ENCODE data around the gene OTOG. TPM values are rescaled to one million over a fixed set of nuclear protein-coding genes. Genes with fewer than 3 reads are reported as not detected.

OTOG gene
- total RNA-seq, 1 donor from 2014 or later, result 0.12 TPM

- no peak for DNase-seq (ENCODE audit: low spot score)
Measured at GRCh38 chr11:17561526-17561925, 14.5 kb downstream of the OTOG start.

GRCh38 chr11:17563231-17563646 lies 16.2 kb downstream of the OTOG start:
- no peak for DNase-seq (ENCODE audit: low spot score)

GRCh38 chr11:17563961-17564686 lies 17.1 kb downstream of the OTOG start:
- no peak for DNase-seq (ENCODE audit: low spot score)

- DNase-seq (ENCODE audit: low spot score), result no peak
Measured at GRCh38 chr11:17564687-17565042, 17.6 kb downstream of the OTOG start.

GRCh38 chr11:17568944-17569343 lies 21.9 kb downstream of the OTOG start:
- no peak for DNase-seq (ENCODE audit: low spot score)

- no peak for DNase-seq (ENCODE audit: low spot score)
Measured at GRCh38 chr11:17570034-17570433, 23.0 kb downstream of the OTOG start.

GRCh38 chr11:17571431-17572358 lies 24.6 kb downstream of the OTOG start:
- no peak for DNase-seq (ENCODE audit: low spot score)

- DNase-seq (ENCODE audit: low spot score), result no peak
Measured at GRCh38 chr11:17572359-17572690, 25.3 kb downstream of the OTOG start.

GRCh38 chr11:17572791-17573460 lies 25.9 kb downstream of the OTOG start:
- no peak for DNase-seq (ENCODE audit: low spot score)

- no peak for DNase-seq (ENCODE audit: low spot score)
Measured at GRCh38 chr11:17573526-17573925, 26.5 kb downstream of the OTOG start.

- no peak for DNase-seq (ENCODE audit: low spot score)
Measured at GRCh38 chr11:17574141-17575091, 27.4 kb downstream of the OTOG start.

GRCh38 chr11:17575431-17576425 lies 28.7 kb downstream of the OTOG start:
- no peak for DNase-seq (ENCODE audit: low spot score)

GRCh38 chr11:17578296-17578695 lies 31.2 kb downstream of the OTOG start:
- DNase-seq (ENCODE audit: low spot score), result no peak

GRCh38 chr11:17578958-17579357 lies 31.9 kb downstream of the OTOG start:
- no peak for DNase-seq (ENCODE audit: low spot score)

- DNase-seq (ENCODE audit: low spot score), result no peak
Measured at GRCh38 chr11:17579451-17579850, 32.4 kb downstream of the OTOG start.

GRCh38 chr11:17580271-17580670 lies 33.2 kb downstream of the OTOG start:
- DNase-seq (ENCODE audit: low spot score), result no peak

GRCh38 chr11:17581036-17581731 lies 34.1 kb downstream of the OTOG start:
- no peak for DNase-seq (ENCODE audit: low spot score)

GRCh38 chr11:17581732-17582053 lies 34.6 kb downstream of the OTOG start:
- no peak for DNase-seq (ENCODE audit: low spot score)

- no peak for DNase-seq (ENCODE audit: low spot score)
Measured at GRCh38 chr11:17585911-17586695, 39.0 kb downstream of the OTOG start.
